Measurements from ENCODE around the gene C11orf24. TPM values are rescaled to one million over a fixed set of nuclear protein-coding genes. Genes with fewer than 3 reads are reported as not detected.

C11orf24 gene
- total RNA-seq, 1 donor from 2014 or later, result 24.7 TPM

DNA sequence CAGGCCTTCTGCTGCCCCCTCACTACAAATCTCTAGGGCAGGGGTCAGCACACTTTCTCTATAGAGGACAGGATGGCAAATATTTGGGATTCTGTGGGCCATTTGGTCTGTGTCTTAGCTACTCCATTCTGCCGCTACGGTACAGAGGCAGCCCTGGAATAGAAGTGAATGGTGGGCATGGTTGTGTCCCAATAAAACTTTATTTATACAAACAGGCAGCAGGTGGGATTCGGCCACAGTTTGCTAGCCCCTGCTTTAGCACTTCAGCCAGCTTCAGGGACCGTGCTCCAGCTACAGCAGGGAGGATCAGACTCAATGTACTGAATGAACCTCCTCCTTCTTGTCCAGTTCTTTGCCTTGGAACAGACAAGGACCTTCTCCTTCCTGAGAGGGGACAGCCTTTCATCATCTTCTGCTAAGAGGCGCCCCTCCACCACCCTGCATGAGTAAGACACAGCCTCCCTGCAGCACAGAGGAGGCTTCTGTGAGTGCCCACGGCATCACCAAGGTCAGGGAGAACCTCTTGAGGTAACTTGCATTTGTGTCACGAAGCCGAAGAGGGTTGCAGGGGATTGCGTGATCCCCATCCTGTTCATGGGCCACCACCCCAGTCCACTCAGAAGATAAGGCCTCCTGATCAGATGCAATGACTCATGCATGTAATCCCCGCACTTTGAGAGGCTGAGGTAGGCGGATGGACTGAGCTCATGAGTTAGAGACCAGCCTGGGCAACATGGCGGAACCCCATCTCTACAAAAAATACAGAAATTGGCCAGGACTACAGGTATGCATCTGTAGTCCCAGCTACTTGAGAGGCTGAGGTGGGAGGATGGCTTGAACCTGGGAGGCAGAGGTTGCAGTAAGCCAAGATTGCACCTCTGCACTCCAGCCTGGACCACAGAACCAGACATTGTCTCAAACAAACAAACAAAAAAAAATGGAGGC is 4.6 kb downstream of the C11orf24 start:
- peaks cover 54% of the 10 kb centered on the region for H3K36me3 ChIP-seq
- H3K27ac ChIP-seq, result no peak overlapping the region
- TF ChIP-seq, protein P1, sequence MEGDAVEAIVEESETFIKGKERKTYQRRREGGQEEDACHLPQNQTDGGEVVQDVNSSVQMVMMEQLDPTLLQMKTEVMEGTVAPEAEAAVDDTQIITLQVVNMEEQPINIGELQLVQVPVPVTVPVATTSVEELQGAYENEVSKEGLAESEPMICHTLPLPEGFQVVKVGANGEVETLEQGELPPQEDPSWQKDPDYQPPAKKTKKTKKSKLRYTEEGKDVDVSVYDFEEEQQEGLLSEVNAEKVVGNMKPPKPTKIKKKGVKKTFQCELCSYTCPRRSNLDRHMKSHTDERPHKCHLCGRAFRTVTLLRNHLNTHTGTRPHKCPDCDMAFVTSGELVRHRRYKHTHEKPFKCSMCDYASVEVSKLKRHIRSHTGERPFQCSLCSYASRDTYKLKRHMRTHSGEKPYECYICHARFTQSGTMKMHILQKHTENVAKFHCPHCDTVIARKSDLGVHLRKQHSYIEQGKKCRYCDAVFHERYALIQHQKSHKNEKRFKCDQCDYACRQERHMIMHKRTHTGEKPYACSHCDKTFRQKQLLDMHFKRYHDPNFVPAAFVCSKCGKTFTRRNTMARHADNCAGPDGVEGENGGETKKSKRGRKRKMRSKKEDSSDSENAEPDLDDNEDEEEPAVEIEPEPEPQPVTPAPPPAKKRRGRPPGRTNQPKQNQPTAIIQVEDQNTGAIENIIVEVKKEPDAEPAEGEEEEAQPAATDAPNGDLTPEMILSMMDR (IDR thresholded peaks at IDR 0.05), result no peak
- no peaks in the 10 kb centered on the region for H3K9me3 ChIP-seq
- intact Hi-C loops (cut with DNase I), result no loop called here
- peaks cover 21% of the 10 kb centered on the region for H3K4me1 ChIP-seq
- DNase-seq (no peak), ATAC-seq (no peak)
- no peaks in the 10 kb centered on the region for H3K27me3 ChIP-seq (ENCODE audit: low read depth)
- no peak overlapping the region for H3K4me3 ChIP-seq

DNA sequence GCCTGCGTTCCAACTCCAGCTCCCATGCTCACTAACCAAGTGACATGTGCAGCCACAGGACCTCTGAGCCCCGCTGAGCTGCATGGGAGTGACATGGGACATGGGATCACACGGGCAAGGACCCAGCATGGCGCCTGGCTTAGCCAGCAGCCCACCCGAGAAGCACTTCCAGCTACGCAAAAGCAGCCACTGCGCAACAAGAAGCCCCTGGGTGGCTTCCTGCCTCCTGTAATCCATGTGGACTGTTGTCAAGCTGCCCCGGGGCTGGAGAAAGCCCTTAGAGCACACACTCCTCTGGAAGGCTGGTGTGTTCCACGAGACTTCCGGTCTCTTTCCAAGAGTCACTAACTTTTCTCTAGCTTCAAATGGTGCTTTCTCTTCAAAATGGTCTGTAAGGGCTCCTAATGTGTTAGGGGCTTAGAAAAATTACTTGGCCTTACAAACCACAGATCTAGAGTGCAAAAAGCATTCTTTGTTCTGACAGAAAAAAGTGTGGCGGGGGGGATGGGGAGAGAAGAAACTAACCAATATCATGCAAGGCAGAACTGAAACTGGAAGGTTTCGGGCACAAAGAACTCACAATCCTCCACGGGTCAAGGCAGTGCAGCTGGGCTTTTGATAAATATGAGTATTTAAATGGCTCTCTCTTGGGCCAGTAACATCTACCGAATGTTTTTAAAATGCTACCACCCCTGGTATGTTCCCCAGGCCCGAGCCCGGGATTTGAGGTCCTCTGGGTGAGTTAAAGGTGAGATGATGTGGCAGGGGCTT is 5.5 kb downstream of the C11orf24 start:
- DNase-seq (no peak), ATAC-seq (no peak)
- Histone ChIP-seq H3K4me3 (no peak overlapping the region), H3K36me3 (peaks cover 63% of the 10 kb centered on the region), H3K27me3 (ENCODE audit: low read depth) (no peaks in the 10 kb centered on the region), H3K9me3 (no peaks in the 10 kb centered on the region), H3K27ac (no peak overlapping the region), H3K4me1 (peaks cover 20% of the 10 kb centered on the region)
- intact Hi-C loops (cut with DNase I), result no loop called here
- TF ChIP-seq, protein P1 (IDR thresholded peaks at IDR 0.05), result no peak

DNA sequence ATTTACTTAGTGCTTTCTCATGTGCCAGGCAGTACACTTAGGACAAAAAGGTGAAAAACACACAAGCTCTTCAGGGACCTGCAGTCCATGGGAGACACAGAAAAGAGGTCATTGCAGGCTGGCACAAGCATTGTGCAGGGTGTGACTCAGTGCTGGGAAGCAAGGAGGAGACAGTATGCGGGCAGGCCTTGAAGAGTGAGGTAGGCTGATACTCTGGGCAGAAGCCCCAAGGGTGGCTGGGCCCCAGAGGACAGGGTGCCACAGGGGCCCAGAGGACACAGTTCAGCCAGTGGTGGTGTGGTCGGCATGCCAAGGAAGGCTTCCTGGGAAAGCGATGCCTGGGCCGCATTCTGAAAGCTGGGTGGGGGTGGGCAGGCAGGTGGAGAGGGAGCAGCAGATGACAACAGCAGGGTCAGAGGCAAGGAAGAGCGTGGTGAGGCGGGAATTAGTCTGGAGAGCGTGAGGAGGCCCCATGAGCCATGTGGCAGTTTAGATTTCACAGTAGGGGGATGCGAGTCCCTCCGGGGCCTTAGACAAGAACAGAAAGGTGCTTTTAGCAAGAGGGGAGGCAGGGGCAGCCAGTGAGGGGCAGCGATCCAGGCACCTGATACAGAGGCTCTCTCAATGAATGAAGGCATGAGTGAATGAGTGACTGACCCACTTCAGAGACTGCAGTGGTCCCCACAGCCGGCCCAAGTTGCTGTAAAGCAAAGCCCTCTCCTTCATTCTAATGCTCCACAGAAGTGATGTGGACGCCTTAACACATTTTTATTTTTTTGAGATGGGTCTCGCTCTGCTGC is 6.8 kb downstream of the C11orf24 start:
- Histone ChIP-seq H3K27ac (no peak overlapping the region), H3K4me1 (peaks cover 7% of the 10 kb centered on the region), H3K9me3 (no peaks in the 10 kb centered on the region), H3K36me3 (peaks cover 70% of the 10 kb centered on the region), H3K27me3 (ENCODE audit: low read depth) (no peaks in the 10 kb centered on the region), H3K4me3 (no peak overlapping the region)
- TF ChIP-seq, protein P1 (IDR thresholded peaks at IDR 0.05), result no peak
- intact Hi-C loops (cut with DNase I), result no loop called here
- DNase-seq (no peak), ATAC-seq (no peak)

DNA sequence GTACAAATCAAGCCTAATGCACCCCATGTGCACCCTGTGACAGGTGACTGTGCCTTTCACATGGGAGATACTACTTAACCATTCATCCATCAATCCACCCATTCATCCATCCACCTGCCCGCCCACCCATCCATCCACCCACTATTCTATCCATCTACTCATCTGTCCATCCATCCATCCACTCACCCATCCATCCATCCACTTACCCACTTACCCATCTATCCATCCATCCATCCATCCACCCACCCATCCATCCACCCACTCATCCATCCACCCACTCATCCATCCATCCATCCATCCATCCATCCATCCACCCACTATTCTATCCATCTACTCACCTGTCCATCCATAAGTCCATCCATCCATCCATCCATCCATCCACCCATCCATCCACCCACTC is 7.5 kb downstream of the C11orf24 start:
- Histone ChIP-seq H3K27me3 (ENCODE audit: low read depth) (no peaks in the 10 kb centered on the region), H3K9me3 (no peaks in the 10 kb centered on the region), H3K36me3 (peaks cover 70% of the 10 kb centered on the region), H3K27ac (no peak overlapping the region), H3K4me3 (no peak overlapping the region), H3K4me1 (no peaks in the 10 kb centered on the region)
- intact Hi-C loops (cut with DNase I), result no loop called here
- DNase-seq (no peak), ATAC-seq (no peak)
- TF ChIP-seq, protein P1 (IDR thresholded peaks at IDR 0.05), result no peak

DNA sequence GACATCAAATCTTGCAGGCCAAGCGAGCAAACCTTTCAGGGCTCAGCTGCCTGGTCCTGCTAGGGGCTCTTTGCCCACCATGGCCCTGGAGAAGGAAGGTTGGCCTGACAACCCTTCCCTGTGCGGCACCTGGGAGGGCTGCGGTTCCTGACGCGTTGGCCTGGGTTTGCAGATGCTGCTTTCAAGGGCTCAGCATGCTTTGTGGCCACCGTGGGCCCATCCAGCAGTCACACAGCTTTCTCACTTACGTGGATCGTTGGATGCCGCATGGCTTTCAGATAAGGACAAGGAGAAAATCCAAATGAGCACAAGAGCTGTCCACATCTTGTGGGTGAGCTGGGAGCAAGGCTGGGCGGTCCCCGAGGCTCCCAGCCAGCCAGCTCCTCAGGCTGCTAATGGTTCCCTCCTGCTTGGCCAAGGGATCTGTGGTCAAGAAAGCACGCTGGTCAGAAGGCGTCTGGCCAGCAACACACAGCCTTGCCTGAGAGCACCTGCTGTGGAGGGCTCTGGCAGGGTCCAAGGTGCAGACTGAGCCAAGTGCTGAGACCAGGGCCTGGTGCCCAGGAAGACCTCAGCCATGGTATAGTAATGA is 8.2 kb downstream of the C11orf24 start:
- Histone ChIP-seq H3K27me3 (ENCODE audit: low read depth) (no peaks in the 10 kb centered on the region), H3K27ac (no peak overlapping the region), H3K36me3 (peaks cover 70% of the 10 kb centered on the region), H3K4me1 (no peaks in the 10 kb centered on the region), H3K9me3 (no peaks in the 10 kb centered on the region), H3K4me3 (no peak overlapping the region)
- TF ChIP-seq, protein P1 (IDR thresholded peaks at IDR 0.05), result no peak
- intact Hi-C loops (cut with DNase I), result no loop called here
- no peak for DNase-seq
- ATAC-seq, result no peak

Measured in lower lobe of right lung (tissue), 2 donors.